Measurements from ENCODE around the gene TMEM214. TPM values are rescaled to one million over a fixed set of nuclear protein-coding genes. Genes with fewer than 3 reads are reported as not detected.
A peak's percentile ranks its signal among the peaks of the same experiment; 100 is the strongest.

The TMEM214 gene
- total RNA-seq, 2 donors from 2014 or later, result 59.9 to 119 TPM

DNA sequence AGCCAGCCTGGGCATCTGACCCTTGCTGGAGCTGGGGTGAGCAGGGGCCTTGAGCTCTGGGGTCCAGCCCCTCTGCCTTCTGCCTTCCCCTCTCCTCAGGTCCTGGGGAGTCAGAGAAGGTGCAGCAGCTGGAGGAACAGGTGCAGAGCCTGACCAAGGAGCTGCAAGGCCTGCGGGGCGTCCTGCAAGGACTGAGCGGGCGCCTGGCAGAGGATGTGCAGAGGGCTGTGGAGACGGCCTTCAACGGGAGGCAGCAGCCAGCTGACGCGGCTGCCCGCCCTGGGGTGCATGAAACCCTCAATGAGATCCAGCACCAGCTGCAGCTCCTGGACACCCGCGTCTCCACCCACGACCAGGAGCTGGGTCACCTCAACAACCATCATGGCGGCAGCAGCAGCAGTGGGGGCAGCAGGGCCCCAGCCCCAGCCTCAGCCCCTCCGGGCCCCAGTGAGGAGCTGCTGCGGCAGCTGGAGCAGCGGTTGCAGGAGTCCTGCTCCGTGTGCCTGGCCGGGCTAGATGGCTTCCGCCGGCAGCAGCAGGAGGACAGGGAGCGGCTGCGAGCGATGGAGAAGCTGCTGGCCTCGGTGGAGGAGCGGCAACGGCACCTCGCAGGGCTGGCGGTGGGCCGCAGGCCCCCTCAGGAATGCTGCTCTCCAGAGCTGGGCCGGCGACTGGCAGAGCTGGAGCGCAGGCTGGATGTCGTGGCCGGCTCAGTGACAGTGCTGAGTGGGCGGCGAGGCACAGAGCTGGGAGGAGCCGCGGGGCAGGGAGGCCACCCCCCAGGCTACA is 49.4 kb downstream of the TMEM214 start:
- WGBS, 2 donors, result 84 to 86% methylated on average over 5 to 33 of the region's 38 CpGs
- TF ChIP-seq, protein P1, sequence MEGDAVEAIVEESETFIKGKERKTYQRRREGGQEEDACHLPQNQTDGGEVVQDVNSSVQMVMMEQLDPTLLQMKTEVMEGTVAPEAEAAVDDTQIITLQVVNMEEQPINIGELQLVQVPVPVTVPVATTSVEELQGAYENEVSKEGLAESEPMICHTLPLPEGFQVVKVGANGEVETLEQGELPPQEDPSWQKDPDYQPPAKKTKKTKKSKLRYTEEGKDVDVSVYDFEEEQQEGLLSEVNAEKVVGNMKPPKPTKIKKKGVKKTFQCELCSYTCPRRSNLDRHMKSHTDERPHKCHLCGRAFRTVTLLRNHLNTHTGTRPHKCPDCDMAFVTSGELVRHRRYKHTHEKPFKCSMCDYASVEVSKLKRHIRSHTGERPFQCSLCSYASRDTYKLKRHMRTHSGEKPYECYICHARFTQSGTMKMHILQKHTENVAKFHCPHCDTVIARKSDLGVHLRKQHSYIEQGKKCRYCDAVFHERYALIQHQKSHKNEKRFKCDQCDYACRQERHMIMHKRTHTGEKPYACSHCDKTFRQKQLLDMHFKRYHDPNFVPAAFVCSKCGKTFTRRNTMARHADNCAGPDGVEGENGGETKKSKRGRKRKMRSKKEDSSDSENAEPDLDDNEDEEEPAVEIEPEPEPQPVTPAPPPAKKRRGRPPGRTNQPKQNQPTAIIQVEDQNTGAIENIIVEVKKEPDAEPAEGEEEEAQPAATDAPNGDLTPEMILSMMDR (IDR thresholded peaks at IDR 0.05), result no peak
- peaks cover 34% of the 10 kb centered on the region for H3K4me1 ChIP-seq
- H3K4me3 ChIP-seq, result no peak overlapping the region
- DNase-seq (no peak), ATAC-seq (no peak)
- no peaks in the 10 kb centered on the region for H3K9me3 ChIP-seq
- H3K27ac ChIP-seq, result peak overlapping the region in 2 of 4 donors; percentile 89 to 90
- no peaks in the 10 kb centered on the region for H3K36me3 ChIP-seq (replicated peaks in 1 of 2; ENCODE audit: insufficient read depth in 1 of 2, low read depth in 2 of 2)
- H3K27me3 ChIP-seq, result no peaks in the 10 kb centered on the region
- intact Hi-C loops (cut with DNase I), result no loop called here

DNA sequence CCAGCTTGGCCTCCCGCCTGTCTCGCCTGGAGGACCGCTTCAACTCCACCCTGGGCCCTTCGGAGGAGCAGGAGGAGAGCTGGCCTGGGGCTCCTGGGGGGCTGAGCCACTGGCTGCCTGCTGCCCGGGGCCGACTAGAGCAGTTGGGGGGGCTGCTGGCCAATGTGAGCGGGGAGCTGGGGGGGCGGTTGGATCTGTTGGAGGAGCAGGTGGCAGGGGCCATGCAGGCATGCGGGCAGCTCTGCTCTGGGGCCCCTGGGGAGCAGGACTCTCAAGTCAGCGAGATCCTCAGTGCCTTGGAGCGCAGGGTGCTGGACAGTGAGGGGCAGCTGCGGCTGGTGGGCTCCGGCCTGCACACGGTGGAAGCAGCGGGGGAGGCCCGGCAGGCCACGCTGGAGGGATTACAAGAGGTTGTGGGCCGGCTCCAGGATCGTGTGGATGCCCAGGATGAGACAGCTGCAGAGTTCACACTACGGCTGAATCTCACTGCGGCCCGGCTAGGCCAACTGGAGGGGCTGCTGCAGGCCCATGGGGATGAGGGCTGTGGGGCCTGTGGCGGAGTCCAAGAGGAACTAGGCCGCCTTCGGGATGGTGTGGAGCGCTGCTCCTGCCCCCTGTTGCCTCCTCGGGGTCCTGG is 50.1 kb downstream of the TMEM214 start:
- Histone ChIP-seq H3K27ac (no peak overlapping the region), H3K27me3 (no peaks in the 10 kb centered on the region), H3K4me3 (no peak overlapping the region), H3K4me1 (peaks cover 39% of the 10 kb centered on the region), H3K9me3 (no peaks in the 10 kb centered on the region), H3K36me3 (replicated peaks in 1 of 2; ENCODE audit: insufficient read depth in 1 of 2, low read depth in 2 of 2) (no peaks in the 10 kb centered on the region)
- WGBS, 2 donors, result 79 to 85% methylated on average over 11 to 21 of the region's 27 CpGs
- TF ChIP-seq, protein P1 (IDR thresholded peaks at IDR 0.05), result no peak
- TF ChIP-seq POLR2A (IDR thresholded peaks at IDR 0.05), result no peak
- DNase-seq, result no peak
- intact Hi-C loops (cut with DNase I), result no loop called here
- ATAC-seq, result no peak

DNA sequence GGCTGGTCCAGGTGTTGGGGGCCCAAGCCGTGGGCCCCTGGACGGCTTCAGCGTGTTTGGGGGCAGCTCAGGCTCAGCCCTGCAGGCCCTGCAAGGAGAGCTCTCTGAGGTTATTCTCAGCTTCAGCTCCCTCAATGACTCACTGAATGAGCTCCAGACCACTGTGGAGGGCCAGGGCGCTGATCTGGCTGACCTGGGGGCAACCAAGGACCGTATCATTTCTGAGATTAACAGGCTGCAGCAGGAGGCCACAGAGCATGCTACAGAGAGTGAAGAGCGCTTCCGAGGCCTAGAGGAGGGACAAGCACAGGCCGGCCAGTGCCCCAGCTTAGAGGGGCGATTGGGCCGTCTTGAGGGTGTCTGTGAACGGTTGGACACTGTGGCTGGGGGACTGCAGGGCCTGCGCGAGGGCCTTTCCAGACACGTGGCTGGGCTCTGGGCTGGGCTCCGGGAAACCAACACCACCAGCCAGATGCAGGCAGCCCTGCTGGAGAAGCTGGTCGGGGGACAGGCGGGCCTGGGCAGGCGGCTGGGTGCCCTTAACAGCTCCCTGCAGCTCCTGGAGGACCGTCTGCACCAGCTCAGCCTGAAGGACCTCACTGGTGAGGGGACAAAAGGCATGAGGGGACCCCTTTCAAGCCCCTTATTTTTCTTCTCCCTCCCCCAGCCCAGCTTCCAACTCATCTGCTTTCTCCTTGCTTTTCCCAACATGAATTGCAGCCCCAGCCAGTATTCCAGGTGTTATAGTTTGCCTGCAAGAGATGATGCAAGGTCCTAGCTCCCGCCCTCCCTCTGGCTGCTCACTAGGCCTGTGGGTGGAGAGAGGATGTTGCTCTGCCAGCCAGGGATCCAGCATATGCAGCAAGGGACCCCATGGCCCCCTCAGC is 50.9 kb downstream of the TMEM214 start:
- H3K4me1 ChIP-seq, result peaks cover 39% of the 10 kb centered on the region
- intact Hi-C loops (cut with DNase I), result no loop called here
- DNase-seq, result no peak

DNA sequence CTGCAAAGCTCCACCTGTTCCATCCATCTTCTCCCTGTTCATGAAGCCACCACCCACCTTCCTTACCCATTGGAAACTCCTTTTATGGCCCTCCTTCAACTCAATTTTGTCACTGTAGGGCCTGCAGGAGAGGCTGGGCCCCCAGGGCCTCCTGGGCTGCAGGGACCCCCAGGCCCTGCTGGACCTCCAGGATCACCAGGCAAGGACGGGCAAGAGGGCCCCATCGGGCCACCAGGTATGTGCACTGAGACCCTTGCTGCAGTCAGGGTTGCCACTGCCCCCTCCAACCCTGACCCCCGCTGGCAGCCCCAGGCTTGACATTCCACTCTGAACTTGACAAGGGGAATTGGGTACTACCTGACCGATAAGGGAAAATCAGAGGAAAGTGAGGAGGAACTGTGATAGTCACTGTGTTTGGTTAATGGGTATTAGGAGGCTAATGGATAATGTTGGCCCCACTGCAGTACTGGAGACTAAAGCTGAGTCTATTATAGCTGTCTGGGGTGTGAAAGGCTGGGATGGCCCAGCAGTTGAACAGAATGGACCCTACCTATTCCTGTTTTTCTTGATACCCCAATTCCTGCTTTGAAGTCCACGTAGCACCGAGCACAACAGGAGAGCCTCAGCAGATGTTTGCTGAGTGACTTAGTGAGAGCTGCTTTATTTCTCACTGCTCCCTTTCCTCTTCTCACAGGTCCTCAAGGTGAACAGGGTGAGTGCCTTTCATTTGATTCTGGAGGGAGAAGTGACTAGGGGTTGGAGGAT is 51.7 kb downstream of the TMEM214 start:
- Histone ChIP-seq H3K27me3 (no peaks in the 10 kb centered on the region), H3K9me3 (no peaks in the 10 kb centered on the region), H3K36me3 (replicated peaks in 1 of 2; ENCODE audit: insufficient read depth in 1 of 2, low read depth in 2 of 2) (no peaks in the 10 kb centered on the region), H3K4me1 (peaks cover 39% of the 10 kb centered on the region), H3K27ac (no peak overlapping the region), H3K4me3 (no peak overlapping the region)
- no peak for DNase-seq
- intact Hi-C loops (cut with DNase I), result no loop called here
- 66% methylated on average over 5 to 6 of the region's 6 CpGs for WGBS, 2 donors
- no peak for ATAC-seq
- TF ChIP-seq POLR2A (IDR thresholded peaks at IDR 0.05), result no peak
- TF ChIP-seq, protein P1 (IDR thresholded peaks at IDR 0.05), result no peak

More for the DNA sequence above, 50.9 kb downstream of the TMEM214 start:
- TF ChIP-seq, protein P1 (IDR thresholded peaks at IDR 0.05), result no peak
- no peak for TF ChIP-seq POLR2A (IDR thresholded peaks at IDR 0.05)
- H3K4me3 ChIP-seq, result no peak overlapping the region
- H3K27me3 ChIP-seq, result no peaks in the 10 kb centered on the region
- no peak overlapping the region for H3K27ac ChIP-seq
- ATAC-seq, result no peak
- 79 to 80% methylated on average over 8 to 20 of the region's 20 CpGs for WGBS, 2 donors
- H3K36me3 ChIP-seq (replicated peaks in 1 of 2; ENCODE audit: insufficient read depth in 1 of 2, low read depth in 2 of 2), result no peaks in the 10 kb centered on the region
- H3K9me3 ChIP-seq, result no peaks in the 10 kb centered on the region
